Measurements from ENCODE around the gene WDR5.

DNA sequence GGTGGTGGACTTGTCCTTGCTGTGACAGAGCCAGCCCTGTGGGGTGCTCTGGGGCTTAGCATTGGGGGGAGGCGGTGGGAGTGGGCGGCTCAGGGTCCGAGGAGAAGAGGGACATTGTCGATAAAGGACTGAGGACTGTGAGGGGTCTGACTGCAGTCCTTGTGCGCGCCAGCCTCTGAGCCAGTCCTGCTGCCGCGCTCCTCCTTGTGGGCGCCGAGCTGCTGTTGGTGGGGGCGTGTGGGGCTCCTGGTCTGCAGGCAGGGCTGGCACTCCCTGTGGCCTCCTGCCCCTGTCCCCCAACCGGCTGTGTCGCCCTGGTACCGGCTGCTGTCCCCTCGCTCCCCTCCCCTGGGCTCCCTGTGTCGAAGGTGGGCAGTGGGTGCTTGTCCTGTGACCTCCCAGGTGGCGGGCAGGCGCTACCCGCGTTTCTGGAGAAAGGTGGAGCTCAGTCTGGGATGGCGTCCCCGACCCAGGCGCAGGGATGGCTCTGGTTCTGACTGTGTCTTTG, 21.6 kb downstream of the WDR5 start:
- no peak for TF ChIP-seq EZH2 (IDR thresholded peaks at IDR 0.05; ENCODE audit: insufficient read depth, poor library complexity, severe bottlenecking)
- TF ChIP-seq EZH2phosphoT487 (IDR thresholded peaks at IDR 0.05; ENCODE audit: insufficient read depth, low read depth), result no peak

Data from GM23248 (cell line).